Measurements from ENCODE around the gene ANTXR2.
A peak's percentile ranks its signal among the peaks of the same experiment; 100 is the strongest.

ANTXR2 gene

DNA sequence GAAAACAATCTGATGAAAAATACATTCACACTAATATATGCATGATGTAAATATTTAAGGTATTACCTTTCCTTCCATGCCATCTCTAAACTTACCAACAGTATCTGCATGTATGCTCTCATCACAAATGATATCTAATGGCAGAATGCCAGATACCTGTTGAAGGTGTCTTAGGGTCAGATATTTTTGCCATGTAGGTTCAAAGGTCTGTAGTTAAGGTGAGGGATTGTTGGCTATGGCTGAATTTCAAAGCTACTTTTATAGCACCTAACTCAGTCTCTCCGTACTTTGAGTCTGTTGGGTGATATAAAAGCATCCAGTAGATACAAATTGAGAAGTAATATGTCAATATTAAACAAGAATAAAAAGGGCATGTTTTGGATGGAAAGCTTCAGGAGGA, 19.8 kb upstream of the ANTXR2 start:
- FAIRE-seq, result no peak

DNA sequence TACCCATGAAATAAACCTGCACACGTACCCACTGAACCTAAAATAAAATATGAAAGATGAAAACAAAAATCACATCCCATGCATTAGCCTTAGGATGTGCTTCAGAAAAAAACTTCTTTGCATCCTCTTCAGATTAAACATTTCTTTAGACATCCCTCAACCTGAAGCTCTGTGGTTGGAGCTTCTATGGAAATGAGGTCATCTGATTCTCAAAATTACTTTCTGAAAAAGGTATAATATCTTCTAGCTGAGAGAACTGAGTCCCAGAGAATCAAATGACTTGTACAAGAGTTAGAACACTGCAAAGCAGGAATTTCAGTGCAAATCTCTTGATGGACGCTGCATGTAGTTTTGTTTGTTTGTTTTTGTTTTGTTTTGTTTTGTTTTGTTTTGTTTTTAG, 19.1 kb upstream of the ANTXR2 start:
- DNase-seq (ENCODE audit: low spot score), result no peak
- FAIRE-seq, result no peak

More for the DNA sequence above, 19.8 kb upstream of the ANTXR2 start:
- DNase-seq (ENCODE audit: low spot score), result no peak

DNA sequence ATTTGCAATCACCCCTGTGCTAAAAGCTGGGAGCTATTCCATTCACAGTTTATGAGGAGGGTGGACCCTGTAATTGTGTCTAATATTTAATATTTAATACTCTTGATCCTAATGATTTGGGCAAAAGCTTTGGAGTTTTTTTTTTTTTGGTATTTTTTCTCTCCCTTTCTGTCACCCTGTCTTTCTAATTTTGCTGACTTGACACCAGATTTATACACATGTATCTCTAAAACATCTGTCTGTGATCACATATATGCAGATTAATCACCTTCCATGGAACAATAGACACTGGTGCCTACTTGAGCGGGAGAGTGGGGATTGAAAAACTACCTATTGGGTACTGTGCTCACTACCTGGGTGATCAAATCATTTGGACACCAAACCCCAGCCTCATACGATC, 18.7 kb upstream of the ANTXR2 start:
- DNase-seq (ENCODE audit: low spot score) (no peak), FAIRE-seq (no peak)

DNA sequence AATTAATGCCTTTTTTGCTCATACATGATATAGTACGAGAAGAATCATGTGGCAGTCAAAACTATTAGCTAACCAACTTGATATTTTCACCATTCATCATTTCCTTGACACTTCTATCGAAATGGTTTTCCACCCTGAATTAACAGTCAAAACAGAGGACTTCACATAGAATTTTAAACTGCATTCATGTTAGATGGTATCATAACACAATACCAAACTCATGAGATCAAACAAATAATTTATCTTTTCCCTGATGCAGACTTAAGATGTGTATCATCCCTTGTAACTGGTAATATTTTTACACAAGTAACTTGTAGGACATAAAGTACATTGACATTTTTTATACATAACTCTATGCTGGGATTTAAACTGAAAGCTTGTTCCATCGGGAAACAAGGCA, 18.2 kb upstream of the ANTXR2 start:
- DNase-seq (ENCODE audit: low spot score) (no peak), FAIRE-seq (no peak)

DNA sequence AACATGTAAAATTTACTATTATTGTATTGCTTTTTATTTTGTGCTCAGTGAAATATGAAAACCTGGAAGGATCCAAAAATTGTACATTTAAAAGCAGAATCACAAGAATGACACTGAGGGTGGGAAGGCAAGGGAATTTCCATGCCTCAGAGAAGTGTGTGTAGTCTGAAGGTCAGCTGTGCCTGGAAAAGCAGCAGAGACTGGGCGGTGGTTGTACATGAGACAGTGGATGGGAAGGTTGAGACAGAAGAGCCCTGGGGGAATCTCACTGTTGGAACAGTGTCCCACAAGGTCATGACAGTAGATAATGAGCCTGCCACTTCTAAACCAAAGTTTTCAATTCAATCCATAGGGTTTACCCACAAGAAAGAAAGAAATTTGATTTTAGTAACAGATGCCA, 17.1 kb upstream of the ANTXR2 start:
- DNase-seq (ENCODE audit: low spot score), result no peak
- no peak for FAIRE-seq

DNA sequence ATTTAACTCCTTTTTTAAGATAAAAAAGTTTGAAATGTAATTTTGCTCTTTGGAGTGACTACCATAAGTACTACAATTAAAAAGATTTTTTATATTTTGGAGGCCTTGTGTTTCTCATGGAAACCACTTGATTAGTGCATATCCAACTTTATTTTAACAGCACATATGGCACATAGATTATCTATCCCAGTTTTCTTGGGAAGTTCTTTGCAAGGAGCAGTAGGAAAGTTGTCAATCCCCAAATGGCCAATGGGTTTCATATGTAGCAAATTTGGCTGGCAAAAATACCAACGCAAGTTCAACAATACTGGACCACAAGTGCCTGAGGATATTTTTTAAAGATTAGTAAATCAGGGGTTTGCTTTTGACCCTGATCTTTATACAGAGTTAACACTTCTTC, 15.4 kb upstream of the ANTXR2 start:
- DNase-seq (ENCODE audit: low spot score) (no peak), FAIRE-seq (no peak)

DNA sequence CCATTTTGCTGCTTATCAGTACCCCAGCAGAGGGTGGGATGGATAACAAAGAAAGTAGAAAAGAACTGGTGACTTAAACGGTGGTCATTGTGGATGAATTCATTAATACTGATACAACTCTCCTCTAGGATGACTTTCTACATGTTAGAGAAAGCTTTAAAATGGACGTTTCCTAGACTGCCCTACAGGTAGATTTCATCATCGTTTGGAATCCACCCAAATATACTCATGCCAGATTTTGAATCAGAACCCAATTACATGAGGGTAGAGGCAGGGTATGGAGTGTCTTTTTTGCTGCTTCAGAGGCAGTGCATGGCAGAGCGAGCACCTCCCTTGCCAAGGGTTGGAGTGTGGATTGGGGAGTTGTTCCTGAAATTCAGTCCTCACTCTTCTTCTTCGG, 13.3 kb upstream of the ANTXR2 start:
- DNase-seq (ENCODE audit: low spot score) (no peak), FAIRE-seq (no peak)

DNA sequence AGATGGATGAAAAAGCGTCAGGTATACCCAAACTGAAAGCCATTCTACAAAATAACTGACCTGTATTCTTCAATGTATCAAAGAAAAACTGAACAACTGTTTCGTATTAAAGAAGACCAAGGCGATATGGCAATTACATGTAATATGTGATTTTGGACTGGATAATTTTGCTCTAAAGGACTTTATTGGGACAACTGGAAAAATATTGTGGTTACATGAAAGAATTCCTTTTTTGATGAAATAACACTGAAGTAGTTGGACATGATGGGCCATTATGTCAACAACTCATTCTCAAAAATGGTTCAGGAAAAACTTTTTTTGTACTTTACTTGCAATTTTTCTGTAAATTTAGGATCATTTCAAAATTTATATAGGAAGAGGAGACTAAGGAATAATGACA, 12.1 kb upstream of the ANTXR2 start:
- no peak for DNase-seq (ENCODE audit: low spot score)
- no peak for FAIRE-seq

DNA sequence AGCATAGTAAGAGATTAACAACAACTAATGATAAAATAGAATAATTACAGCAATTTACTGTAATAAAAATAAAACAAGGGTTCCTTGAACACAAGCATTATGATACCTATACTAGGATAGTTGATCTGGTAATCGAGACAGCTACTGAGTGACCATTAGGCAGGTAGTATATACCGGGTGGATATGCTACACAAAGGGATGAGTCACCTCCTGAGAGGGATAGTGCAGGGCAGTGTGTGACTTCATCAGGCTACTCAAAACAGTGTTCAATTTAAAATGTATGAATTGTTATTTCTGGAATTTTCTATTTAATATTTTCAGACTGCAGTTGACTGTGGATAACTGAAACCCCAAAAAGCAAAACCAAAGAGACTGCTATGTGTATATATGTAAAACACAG, 9.7 kb upstream of the ANTXR2 start:
- FAIRE-seq (no peak), DNase-seq (ENCODE audit: low spot score) (no peak)

DNA sequence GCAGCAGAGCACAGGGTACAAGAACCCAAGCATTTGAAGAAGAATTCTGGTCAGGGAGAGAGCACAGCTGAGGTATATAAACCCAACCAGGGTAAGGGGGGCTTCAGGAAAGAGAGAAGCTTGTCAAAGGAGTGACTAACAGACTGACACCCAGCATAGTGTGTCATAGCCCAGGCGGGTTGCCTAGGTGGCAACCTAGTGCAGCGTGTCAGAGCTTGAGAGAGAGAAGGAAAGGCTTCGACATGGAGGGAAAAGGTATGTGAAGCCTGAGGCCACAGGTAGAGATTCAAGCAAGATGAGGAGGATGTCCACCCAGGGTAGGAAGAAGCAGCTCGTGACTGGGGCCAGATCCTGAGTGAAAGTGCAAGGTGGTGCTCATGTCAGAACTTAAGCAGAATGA, 8.5 kb upstream of the ANTXR2 start:
- DNase-seq (ENCODE audit: low spot score) (no peak), FAIRE-seq (no peak)

DNA sequence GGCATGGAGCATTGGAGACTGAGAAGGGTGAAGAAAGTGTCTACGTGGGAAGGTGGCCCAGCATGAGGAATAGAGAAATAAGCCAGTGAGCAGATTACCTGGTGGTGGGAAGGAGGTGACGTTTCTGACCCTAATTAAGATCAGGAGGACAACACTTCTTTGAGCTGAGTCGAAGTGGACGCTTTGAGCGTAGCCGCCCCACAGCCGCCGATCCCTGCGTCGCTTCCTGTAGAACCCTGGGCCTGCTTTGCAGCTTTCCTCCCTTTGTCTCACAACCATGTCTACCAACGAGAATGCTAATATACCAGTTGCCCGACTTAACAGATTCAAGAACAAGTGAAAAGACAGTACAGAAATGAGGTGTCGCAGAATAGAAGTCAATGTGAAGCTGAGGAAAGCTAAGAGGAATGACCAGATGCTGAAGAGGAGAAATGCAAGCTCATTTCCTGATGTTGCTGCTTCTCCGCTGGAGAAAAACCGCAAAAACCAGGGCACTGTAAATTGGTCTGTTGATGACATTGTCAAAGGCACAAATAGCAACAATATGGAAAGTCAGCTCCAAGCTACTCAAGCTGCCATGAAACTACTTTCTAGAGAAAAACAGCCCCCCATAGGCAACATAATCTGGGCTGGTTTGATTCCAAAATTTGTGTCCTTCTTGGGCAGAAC, 6.4 kb upstream of the ANTXR2 start:
- DNase-seq (ENCODE audit: low spot score) (no peak), FAIRE-seq (no peak)

DNA sequence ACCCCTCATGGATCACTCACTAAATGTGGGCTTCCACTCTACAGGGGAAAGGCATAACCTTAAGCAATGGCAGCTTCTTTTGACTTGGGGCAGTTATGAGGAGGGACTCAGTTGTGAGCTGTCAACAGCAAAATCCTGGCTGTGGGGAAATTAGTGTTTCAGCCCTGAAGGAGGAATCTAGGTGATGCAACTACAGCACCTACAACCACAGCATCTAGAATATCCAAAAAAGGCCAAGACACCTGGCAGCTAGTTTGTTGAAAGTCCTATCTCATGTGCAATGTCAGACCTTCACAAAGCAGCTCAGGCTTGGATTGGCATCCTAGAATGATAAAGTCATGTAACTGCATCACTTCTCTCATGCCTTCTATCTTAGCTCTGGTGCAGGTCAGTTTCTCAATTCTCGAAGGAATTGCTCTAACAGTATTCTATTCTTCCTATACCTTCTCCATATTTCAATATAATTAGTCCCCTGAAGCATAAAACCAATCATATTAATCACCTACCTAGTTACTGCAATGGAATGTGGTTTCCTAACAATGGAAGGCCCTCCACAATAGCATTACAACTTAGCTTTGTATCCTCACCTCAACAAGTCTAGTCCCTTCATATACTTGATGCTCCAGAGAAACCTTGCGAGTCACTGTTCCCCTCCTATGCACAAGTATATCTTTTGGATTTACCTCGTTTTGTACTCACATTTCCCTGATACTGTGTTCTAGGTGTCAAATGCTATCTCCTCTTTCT, 5.5 kb upstream of the ANTXR2 start:
- FAIRE-seq (no peak), DNase-seq (ENCODE audit: low spot score) (no peak)

DNA sequence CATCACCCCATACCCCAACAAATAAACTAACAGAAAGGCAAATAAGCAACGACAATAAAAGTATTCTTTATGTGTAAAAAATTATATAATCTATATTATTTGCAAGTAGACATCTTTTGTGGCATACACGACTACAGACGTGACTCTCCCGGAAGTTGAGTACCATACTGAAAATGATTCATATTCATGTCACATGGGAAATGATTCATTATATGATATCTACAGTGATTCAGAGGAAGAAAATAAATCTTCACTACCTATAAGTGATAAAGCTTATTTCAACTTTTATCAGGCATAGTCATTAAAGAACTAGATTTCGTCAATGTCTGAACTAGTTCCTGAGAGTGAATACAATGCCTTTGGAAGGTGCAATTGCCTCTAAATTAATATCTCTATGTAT, 4.6 kb upstream of the ANTXR2 start:
- FAIRE-seq (no peak), DNase-seq (ENCODE audit: low spot score) (peak; percentile 6)

DNA sequence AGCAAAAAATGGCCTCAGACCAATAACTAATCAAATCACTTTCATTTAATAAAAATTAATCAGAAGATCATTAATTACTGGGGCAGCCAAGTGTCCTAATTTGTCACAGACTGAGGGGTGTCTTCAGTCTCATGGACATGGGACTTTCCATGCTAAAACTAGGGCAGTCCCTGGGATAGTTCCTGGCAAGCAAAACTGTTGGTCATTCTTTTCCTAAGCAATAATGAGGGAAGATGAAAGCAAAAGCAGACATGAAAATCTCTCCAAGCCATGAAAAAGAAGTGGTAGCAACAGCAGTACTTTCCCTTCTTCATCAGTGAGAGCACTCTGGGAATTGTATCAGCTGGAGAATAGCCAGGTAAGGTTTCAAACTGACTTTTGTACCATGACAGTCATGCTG, 3.7 kb upstream of the ANTXR2 start:
- no peak for FAIRE-seq
- DNase-seq (ENCODE audit: low spot score), result no peak

DNA sequence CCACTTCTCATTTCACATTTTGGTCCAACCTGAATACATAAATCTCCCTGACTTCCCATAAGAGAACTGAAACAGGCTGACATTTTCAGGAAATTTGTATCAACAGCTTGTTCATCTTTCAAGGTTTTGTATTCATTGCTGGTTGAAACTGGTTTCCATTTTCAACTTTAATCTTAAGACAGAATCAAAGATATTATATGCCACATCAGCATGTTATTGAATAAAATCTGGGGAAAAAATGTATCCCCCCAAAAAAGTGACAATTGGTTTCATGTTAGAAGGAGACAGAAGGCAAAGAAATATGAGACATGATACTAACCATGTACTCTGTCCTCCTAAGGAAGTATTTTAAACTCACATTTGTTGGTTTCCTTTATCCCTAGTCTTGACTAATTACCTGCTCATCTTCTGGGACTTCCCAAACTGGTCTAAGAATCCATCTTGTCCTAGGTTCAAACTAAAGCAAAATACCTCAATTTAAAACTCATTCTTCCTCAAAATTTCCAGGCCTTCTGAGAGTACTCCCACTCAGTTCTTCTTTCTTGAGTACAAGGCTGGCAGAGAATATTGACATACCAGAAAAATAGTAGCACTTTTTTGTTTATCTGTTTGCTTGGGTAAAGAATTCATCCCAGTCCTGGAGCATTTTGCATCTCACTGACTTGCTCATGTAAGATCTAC, 3.1 kb upstream of the ANTXR2 start:
- FAIRE-seq, result no peak
- DNase-seq (ENCODE audit: low spot score), result no peak

DNA sequence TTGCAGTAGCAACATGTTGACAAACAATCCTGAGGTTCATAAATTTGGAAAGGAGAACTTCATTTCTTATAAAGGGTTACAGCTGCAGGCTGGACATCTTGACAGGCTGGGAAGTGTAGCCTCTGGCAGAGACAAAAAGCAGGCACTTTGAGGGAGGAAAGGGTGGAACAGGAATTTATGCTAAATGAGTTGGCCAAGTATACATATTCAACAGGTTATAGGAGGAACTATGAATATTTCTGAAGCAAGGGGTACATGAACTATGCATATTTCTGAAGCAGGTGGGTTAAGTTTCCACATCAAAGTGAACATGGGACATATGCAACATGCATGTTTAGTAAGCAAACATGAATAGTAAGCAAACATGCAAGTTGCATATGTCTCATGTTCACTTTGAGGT, 1.6 kb upstream of the ANTXR2 start:
- FAIRE-seq, result no peak

DNA sequence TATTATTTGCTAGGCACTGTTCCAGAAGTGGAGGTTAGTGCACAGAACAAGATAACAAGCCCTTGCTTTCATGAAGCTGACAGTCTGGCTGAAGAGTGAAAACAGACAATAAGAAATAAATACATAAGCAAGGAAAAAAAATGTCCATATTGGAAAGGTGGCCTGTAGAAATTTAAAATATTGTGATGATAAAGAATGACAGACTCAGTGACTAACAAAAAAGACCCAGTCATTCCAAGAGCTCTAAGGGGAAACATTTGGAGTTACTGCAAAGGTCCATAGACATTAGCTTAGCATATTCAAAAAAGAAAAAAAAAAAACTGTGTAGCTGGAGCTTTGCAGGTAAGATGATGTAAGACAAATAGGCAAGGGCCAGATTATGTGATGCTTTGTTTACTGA, 1.0 kb upstream of the ANTXR2 start:
- no peak for DNase-seq (ENCODE audit: low spot score)
- FAIRE-seq, result no peak

More for the DNA sequence above, 1.6 kb upstream of the ANTXR2 start:
- no peak for DNase-seq (ENCODE audit: low spot score)

DNA sequence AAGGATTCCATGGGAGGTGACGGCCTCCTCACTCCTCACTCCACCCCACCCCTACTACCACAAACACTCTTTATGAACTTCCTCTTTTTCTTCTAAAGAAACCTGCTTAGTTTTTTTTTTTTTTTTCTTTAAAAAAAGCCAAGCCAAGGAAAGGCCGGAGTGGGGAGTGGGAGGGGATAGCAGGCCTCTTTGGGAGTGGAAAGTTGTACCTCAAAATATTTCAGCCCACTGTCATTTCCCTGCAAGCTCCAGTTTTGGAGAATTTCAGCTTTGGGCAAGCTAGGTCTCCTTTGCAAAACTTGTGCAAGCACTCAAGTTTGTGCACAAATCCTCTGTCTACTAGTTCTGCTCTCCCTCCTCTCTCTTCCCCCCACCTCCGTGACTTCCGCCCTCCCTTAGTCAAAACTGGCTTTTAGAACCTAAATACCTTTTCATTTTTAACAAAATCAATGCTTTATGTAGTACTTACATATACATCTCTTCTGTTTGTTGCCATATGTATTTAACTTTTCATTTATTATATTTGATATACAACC, 512 bp upstream of the ANTXR2 start:
- DNase-seq (ENCODE audit: low spot score) (no peak), FAIRE-seq (no peak)

DNA sequence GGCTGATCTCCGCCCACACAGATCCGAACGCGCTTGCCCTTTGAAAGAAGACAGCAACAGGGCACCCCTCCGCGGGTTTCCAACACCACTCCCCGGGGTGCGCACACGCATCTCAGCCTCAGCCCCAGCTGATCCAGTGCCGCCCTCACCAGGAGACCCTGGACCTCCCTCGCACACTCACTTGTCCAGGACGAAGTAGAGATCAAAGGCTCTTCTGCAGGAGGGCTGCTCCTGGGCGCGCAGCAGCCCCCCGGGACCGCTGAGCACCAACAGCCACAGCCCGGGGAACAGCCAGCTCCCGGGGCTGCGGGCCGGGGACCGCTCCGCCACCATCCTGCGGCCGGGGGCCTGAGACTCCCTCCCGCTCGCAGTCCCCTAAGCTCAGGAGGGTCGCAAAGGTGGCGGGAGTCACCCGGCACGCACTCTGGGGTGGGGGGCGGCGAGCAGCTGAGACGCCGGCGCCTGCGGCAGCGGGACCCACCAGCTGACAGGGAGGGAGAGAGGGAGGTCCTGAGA, 743 bp downstream of the ANTXR2 start:
- FAIRE-seq (no peak), DNase-seq (ENCODE audit: low spot score) (no peak)

DNA sequence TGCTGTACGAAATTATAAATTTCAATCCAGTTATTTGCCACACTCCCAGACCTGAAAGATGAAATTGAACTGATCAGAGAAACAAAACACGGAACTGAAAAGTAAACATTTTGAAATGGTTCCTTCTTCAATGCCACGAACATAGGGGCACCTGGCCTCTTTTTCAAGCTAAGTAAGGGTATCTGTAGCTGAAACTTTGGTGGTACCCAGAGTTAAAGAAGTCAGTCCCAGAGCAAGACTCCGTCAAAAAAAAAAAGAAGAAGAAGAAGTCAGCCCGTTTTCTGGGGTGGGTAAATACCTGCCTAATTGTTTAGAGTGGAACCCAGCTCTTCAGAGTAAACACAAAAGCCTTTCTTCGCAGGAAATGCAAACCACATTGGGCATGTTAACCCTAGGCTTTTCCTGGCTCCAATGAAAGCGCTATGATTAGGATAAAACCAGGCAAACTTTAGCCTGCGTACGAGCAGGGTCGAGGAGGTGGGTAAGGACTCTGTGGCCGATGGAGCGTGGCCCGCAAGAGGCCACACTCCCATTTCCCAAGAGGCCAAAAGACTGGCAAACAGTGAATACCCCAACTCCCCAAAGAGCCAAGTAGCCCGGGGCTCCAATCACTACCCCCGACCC, 1.3 kb downstream of the ANTXR2 start:
- DNase-seq (ENCODE audit: low spot score) (peak; percentile 30), FAIRE-seq (no peak)

DNA sequence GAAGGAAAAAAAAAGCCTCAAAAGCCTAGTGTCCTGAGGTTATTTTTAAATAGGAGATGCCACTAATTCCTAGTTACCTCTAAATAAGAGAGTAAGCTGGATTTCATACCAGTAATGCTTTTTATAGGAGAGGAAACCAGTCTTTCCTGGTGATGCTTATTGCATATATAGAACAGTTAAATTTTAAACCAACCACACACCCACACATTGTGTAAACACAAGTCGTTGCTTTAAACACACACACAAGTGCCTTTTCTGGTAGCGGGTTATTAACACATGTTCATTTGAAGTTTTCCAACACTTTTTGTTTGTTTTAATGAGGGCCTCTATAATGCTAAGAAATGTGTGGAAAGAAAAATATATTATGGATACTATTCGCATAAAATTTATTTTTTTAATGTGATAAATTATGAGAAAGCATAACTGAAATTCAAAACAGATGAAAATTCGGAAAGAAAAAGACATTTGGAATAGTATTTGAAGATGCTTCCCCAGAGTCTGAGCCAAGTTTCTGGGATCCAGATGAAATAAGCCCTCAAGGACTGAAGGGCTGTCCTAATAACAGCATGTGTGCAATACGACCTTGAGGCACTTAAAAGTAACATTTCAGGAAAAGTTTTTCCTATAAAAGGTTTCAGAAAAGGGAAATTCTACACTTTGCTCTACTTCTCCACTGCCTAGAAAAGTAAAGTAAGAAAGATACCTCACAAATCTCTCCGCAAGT, 2.0 kb downstream of the ANTXR2 start:
- no peak for FAIRE-seq
- DNase-seq (ENCODE audit: low spot score), result no peak
